ENCODE measurements around the gene KIF3C.

- TF ChIP-seq CTCF (IDR thresholded peaks at IDR 0.05) (no peak), POLR2A (IDR thresholded peaks at IDR 0.05) (no peak)
Observed at GRCh38 chr2:25976983-25977741, 5.1 kb downstream of the KIF3C start.

Measured in testis (tissue), 2 donors.